ENCODE results near the gene COL21A1.

- TF ChIP-seq POLR2AphosphoS5 (IDR thresholded peaks at IDR 0.05; ENCODE audit: low read depth, low read length) (no peak), TCF7L2 (IDR thresholded peaks at IDR 0.05; ENCODE audit: low read depth, low read length) (no peak), REST (IDR thresholded peaks at IDR 0.05; ENCODE audit: insufficient read depth in 1 of 2, low read depth in 2 of 2, low read length in 1 of 2) (no peak), SIN3A (IDR thresholded peaks at IDR 0.05; ENCODE audit: borderline replicate concordance, insufficient read depth, low read depth, low read length) (no peak)
- TF ChIP-seq, protein P1, sequence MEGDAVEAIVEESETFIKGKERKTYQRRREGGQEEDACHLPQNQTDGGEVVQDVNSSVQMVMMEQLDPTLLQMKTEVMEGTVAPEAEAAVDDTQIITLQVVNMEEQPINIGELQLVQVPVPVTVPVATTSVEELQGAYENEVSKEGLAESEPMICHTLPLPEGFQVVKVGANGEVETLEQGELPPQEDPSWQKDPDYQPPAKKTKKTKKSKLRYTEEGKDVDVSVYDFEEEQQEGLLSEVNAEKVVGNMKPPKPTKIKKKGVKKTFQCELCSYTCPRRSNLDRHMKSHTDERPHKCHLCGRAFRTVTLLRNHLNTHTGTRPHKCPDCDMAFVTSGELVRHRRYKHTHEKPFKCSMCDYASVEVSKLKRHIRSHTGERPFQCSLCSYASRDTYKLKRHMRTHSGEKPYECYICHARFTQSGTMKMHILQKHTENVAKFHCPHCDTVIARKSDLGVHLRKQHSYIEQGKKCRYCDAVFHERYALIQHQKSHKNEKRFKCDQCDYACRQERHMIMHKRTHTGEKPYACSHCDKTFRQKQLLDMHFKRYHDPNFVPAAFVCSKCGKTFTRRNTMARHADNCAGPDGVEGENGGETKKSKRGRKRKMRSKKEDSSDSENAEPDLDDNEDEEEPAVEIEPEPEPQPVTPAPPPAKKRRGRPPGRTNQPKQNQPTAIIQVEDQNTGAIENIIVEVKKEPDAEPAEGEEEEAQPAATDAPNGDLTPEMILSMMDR (IDR thresholded peaks at IDR 0.05), result no peak
Observed at GRCh38 chr6:56158571-56158970, 88.8 kb downstream of the COL21A1 start.

All from Panc1 (cell line).